K562 (cell line): ENCODE data around the gene PPP1R15A. TPM values are rescaled to one million over a fixed set of nuclear protein-coding genes. Genes with fewer than 3 reads are reported as not detected.

ENCODE experiments used
- ADNP ChIP-seq: fragments of 200-800 bp; sonication (Bioruptor generic); IDR thresholded peaks from 2 replicates; pipeline ENCODE4 v1.6.1; 2016; ENCODE audit warnings: missing genetic modification characterization, missing compliant biosample characterization
- ARID4B ChIP-seq: sonication (generic); formaldehyde crosslinking; IDR thresholded peaks from 2 replicates; pipeline ENCODE4 v1.8.0; 2022; ENCODE audit warnings: mild to moderate bottlenecking, missing genetic modification reagents
- CC2D1A ChIP-seq: fragments of 450-650 bp; IDR thresholded peaks from 2 replicates; pipeline ENCODE4 v1.6.1; 2017; ENCODE audit warnings: mild to moderate bottlenecking
- EGR1 ChIP-seq: fragments of 450-650 bp; conservative IDR thresholded peaks from 2 replicates; pipeline ENCODE4 v1.6.1; 2017; ENCODE audit warnings: mild to moderate bottlenecking
- ELK1 ChIP-seq: sonication (generic); formaldehyde crosslinking; IDR thresholded peaks from 2 replicates; pipeline ENCODE4 v1.8.1; 2022; ENCODE audit warnings: missing genetic modification reagents
- HES1 ChIP-seq: fragments of 450-650 bp; IDR thresholded peaks from 2 replicates; pipeline ENCODE4 v1.6.1; 2016; ENCODE audit warnings: low read depth, mild to moderate bottlenecking, moderate library complexity
- MEF2A ChIP-seq: IDR thresholded peaks from 2 replicates; pipeline ENCODE4 v1.6.1; 2011; ENCODE audit warnings: low read depth, mild to moderate bottlenecking, low read length, moderate library complexity; ENCODE audit not compliant: control insufficient read depth
- MNT ChIP-seq, 2 experiments: fragments of 450-650 bp; conservative IDR thresholded peaks; 2 replicates each; pipeline ENCODE4 v1.6.1; 2017; ENCODE audit warnings: mild to moderate bottlenecking in 2 of 2, moderate library complexity in 2 of 2
- MXI1 ChIP-seq: IDR thresholded peaks from 2 replicates; pipeline ENCODE4 v1.6.1; 2011; ENCODE audit warnings: low read depth, mild to moderate bottlenecking, improper control_type of control experiment, low read length
- NONO ChIP-seq, 2 experiments: fragments of 200-400 bp in 1 of 2; fragments of 450-650 bp in 1 of 2; formaldehyde crosslinking in 1 of 2; IDR thresholded peaks; 2 replicates each; pipeline ENCODE4 v1.6.1; 2017; ENCODE audit warnings: low read depth in 2 of 2, mild to moderate bottlenecking in 2 of 2, moderate library complexity in 2 of 2, low read length in 1 of 2
- POU5F1 ChIP-seq: fragments of 150-350 bp; IDR thresholded peaks from 2 replicates; pipeline ENCODE4 v1.6.1; 2014; ENCODE audit warnings: borderline replicate concordance, low read length, low read depth, mild to moderate bottlenecking; ENCODE audit not compliant: partially characterized antibody
- PRPF4 ChIP-seq: fragments of 200-400 bp; formaldehyde crosslinking; IDR thresholded peaks from one replicate; pipeline ENCODE4 v1.6.1; 2017; ENCODE audit warnings: low read length, low read depth, mild to moderate bottlenecking; ENCODE audit not compliant: insufficient read depth, poor library complexity, severe bottlenecking
- RFX1 ChIP-seq: fragments of 450-650 bp; IDR thresholded peaks from 2 replicates; pipeline ENCODE4 v1.6.1; 2016; ENCODE audit warnings: mild to moderate bottlenecking, moderate library complexity
- SMARCE1 ChIP-seq: fragments of 450-650 bp; IDR thresholded peaks from 2 replicates; pipeline ENCODE4 v1.7.1; 2016; ENCODE audit warnings: mild to moderate bottlenecking
- TARDBP ChIP-seq: fragments of 450-650 bp; IDR thresholded peaks from 2 replicates; pipeline ENCODE4 v1.6.1; 2016
- TCF7 ChIP-seq: sonication (generic); IDR thresholded peaks from 2 replicates; pipeline ENCODE4 v1.6.1; 2016; ENCODE audit warnings: antibody characterized with exemption, borderline replicate concordance
- ZNF133 ChIP-seq: fragments of 250-450 bp; sonication (Bioruptor Pico); IDR thresholded peaks from 2 replicates; pipeline ENCODE4 v1.4.0; 2020; ENCODE audit warnings: mild to moderate bottlenecking
- ZNF175 ChIP-seq: fragments of 200-800 bp; sonication (Bioruptor generic); IDR thresholded peaks from 2 replicates; pipeline ENCODE4 v1.6.1; 2016; ENCODE audit warnings: low read depth, mild to moderate bottlenecking, missing genetic modification characterization, missing compliant biosample characterization
- ZNF707 ChIP-seq: fragments of 250-450 bp; sonication (Bioruptor Pico); conservative IDR thresholded peaks from 2 replicates; pipeline ENCODE4 v1.8.0; 2022; ENCODE audit warnings: inconsistent platforms, mild to moderate bottlenecking, moderate library complexity
- polyA plus RNA-seq, 8 experiments: library from polyadenylated mRNA; depleted of rRNA in 4 of 8; stranded (reverse) in 5 of 8; unstranded in 3 of 8; fragments of >200 nt; fragmentation: Nextera tagmentation in 2 of 8; fragmentation: Illumina TruSeq in 1 of 8; extraction: Ambion mirVana in 2 of 8; extraction: Trizol in 1 of 8; gene quantifications; 2 replicates each; pipeline versions ENCODE4 v1.2.1 to v1.2.3, GENCODE V29; 2011 to 2014; ENCODE audit warnings: inconsistent platforms in 1 of 8, missing spikeins in 1 of 8
- total RNA-seq, 7 experiments: library from RNA; depleted of rRNA in 6 of 7; stranded (reverse); fragments of >200 nt in 6 of 7; fragmentation: Illumina TruSeq in 2 of 7; extraction: Trizol in 2 of 7; gene quantifications; 2 replicates each; pipeline versions ENCODE4 v1.2.1 to v1.2.3, GENCODE V29; 2011 to 2021; ENCODE audit warnings: low replicate concordance in 1 of 7

Gene PPP1R15A
- total and polyA plus RNA-seq, 9 of the 15 experiments (the other 6 are each of a cell fraction or from before 2014, with no cell fraction given) = 0.42 to 73.7 (median 44.0) TPM

- TF ChIP-seq ARID4B (CRISPR knock-in tag) (0 out of 2 replicates have a peak, but pooled peaks have one; percentile 27), MNT (conservative IDR thresholded peaks at IDR 0.05) (peak in 1 of 2 experiments; percentile 34; a peak in 1 of 4 replicates), EGR1 (no peak), PRPF4 (no peak), SMARCE1 (no peak), TCF7 (no peak), ELK1 (CRISPR knock-in tag) (no peak), POU5F1 (no peak), ZNF175 (no peak), ZNF133 (CRISPR knock-in tag) (no peak), CC2D1A (no peak), RFX1 (peak; percentile 82), MXI1 (peak; percentile 18; the same call in 1 of the 2 replicates), HES1 (no peak), NONO (IDR thresholded peaks at IDR 0.05; ENCODE audit: low read depth in 2 of 2, low read length in 1 of 2) (no peak), ZNF707 (CRISPR knock-in tag) (no peak), MEF2A (no peak), ADNP (tag) (no peak), TARDBP (no peak)
Observed at GRCh38 chr19:48867123-48867745, 5.0 kb upstream of the PPP1R15A start (continued).
